Measurements from ENCODE around the gene ACAA1.

GRCh38 chr3:38126121-38126892 lies 10.6 kb downstream of the ACAA1 start:
- no peak for TF ChIP-seq CTCF (conservative IDR thresholded peaks at IDR 0.05; ENCODE audit: low read length)
- no peak for TF ChIP-seq EZH2phosphoT487 (IDR thresholded peaks at IDR 0.05; ENCODE audit: borderline replicate concordance, low read depth, low read length)

Measured in OCI-LY7 (cell line).